CD14-positive monocyte (primary cell): ENCODE data around the gene KIF21A. TPM values are rescaled to one million over a fixed set of nuclear protein-coding genes. Genes with fewer than 3 reads are reported as not detected.

ENCODE experiments used
- DNase-seq, 3 donors: peaks; one replicate each; pipeline ENCODE4 v3.0.0-alpha.2; 2011 to 2022
- H2AFZ ChIP-seq: 2 replicates; pipeline ENCODE4 v1.6.0; 2012; ENCODE audit warnings: mild to moderate bottlenecking, low read depth, low read length, inconsistent platforms; ENCODE audit not compliant: insufficient read depth, poor library complexity, severe bottlenecking
- H3K27ac ChIP-seq, 2 donors: 1 replicate in 1 of 2; 2 replicates in 1 of 2; pipeline ENCODE4 v1.5.1; 2012 to 2013; ENCODE audit warnings: low read length in 2 of 2, control low read depth in 1 of 2, inconsistent platforms in 1 of 2, low read depth in 1 of 2, mild to moderate bottlenecking in 1 of 2
- H3K27me3 ChIP-seq, 2 donors: one replicate each; pipeline versions ENCODE4 v1.6.0 to v1.6.1; 2011 to 2013; ENCODE audit warnings: low read length in 2 of 2; ENCODE audit not compliant: control insufficient read depth in 2 of 2, insufficient read depth in 2 of 2
- H3K36me3 ChIP-seq, 2 donors: replicated peaks in 1 of 2; 1 replicate in 1 of 2; 2 replicates in 1 of 2; pipeline versions ENCODE4 v1.5.1 to v1.6.1; 2012 to 2013; ENCODE audit warnings: low read length in 2 of 2, control low read depth in 1 of 2, inconsistent platforms in 1 of 2, mild to moderate bottlenecking in 1 of 2; ENCODE audit not compliant: insufficient read depth in 2 of 2, control insufficient read depth in 1 of 2
- H3K4me1 ChIP-seq, 2 donors: 1 replicate in 1 of 2; 2 replicates in 1 of 2; pipeline versions ENCODE4 v1.5.1 to v1.6.1; 2012 to 2013; ENCODE audit warnings: low read length in 2 of 2, control low read depth in 1 of 2, inconsistent platforms in 1 of 2, mild to moderate bottlenecking in 1 of 2, moderate library complexity in 1 of 2; ENCODE audit not compliant: insufficient read depth in 2 of 2, control insufficient read depth in 1 of 2
- H3K4me2 ChIP-seq: replicated peaks from 2 replicates; pipeline ENCODE3; 2012; ENCODE audit warnings: low read length, moderate library complexity, mild to moderate bottlenecking; ENCODE audit not compliant: poor library complexity, severe bottlenecking; ENCODE audit errors: extremely low read depth
- H3K4me3 ChIP-seq, 3 experiments: fragments of 200-600 bp in 1 of 3; sonication (generic) in 1 of 3; replicated peaks in 1 of 3; 1 replicate in 2 of 3; 2 replicates in 1 of 3; pipeline ENCODE4 v1.5.1; 2011 to 2013; ENCODE audit warnings: low read length in 3 of 3, mild to moderate bottlenecking in 3 of 3, control low read depth in 2 of 3, low read depth in 2 of 3, inconsistent platforms in 1 of 3, moderate library complexity in 1 of 3
- H3K79me2 ChIP-seq: 2 replicates; pipeline ENCODE4 v1.6.0; 2012; ENCODE audit warnings: mild to moderate bottlenecking, control low read depth, inconsistent platforms, low read length, moderate library complexity; ENCODE audit not compliant: insufficient read depth
- H3K9ac ChIP-seq: 2 replicates; pipeline ENCODE4 v1.6.0; 2017; ENCODE audit warnings: low read length, mild to moderate bottlenecking; ENCODE audit not compliant: insufficient read depth, poor library complexity, severe bottlenecking
- H3K9me3 ChIP-seq, 2 donors: replicated peaks in 1 of 2; 1 replicate in 1 of 2; 2 replicates in 1 of 2; pipeline versions ENCODE4 v1.5.1 to v1.6.1; 2012 to 2013; ENCODE audit warnings: low read length in 2 of 2, control low read depth in 1 of 2; ENCODE audit not compliant: control insufficient read depth in 1 of 2, insufficient read depth in 1 of 2
- H4K20me1 ChIP-seq: 2 replicates; pipeline ENCODE4 v1.6.0; 2012; ENCODE audit warnings: mild to moderate bottlenecking, low read length, control low read depth, moderate library complexity; ENCODE audit not compliant: insufficient read depth
- H3K27ac Mint-ChIP-seq, 7 donors: one replicate each; pipeline ENCODE4 v1.8.0; 2020; ENCODE audit warnings: mild to moderate bottlenecking in 7 of 7, mixed read lengths in 7 of 7, moderate library complexity in 6 of 7, inconsistent platforms in 2 of 7
- H3K27me3 Mint-ChIP-seq, 3 donors: one replicate each; pipeline ENCODE4 v1.8.0; 2021 to 2022; ENCODE audit warnings: low read depth in 3 of 3, mild to moderate bottlenecking in 3 of 3, mixed read lengths in 3 of 3, moderate library complexity in 3 of 3, inconsistent platforms in 1 of 3
- H3K36me3 Mint-ChIP-seq, 2 donors: one replicate each; pipeline ENCODE4 v1.8.0; 2020; ENCODE audit warnings: mixed read lengths in 2 of 2, inconsistent platforms in 1 of 2, mild to moderate bottlenecking in 1 of 2
- H3K4me1 Mint-ChIP-seq: one replicate; pipeline ENCODE4 v1.8.0; 2020; ENCODE audit warnings: mild to moderate bottlenecking, mixed read lengths
- H3K4me3 Mint-ChIP-seq, 2 donors: one replicate each; pipeline ENCODE4 v1.8.0; 2020; ENCODE audit warnings: mild to moderate bottlenecking in 2 of 2, mixed read lengths in 2 of 2, moderate library complexity in 1 of 2
- H3K9me3 Mint-ChIP-seq, 7 donors: one replicate each; pipeline ENCODE4 v1.8.0; 2020 to 2022; ENCODE audit warnings: mixed read lengths in 7 of 7, mild to moderate bottlenecking in 6 of 7, moderate library complexity in 6 of 7, inconsistent platforms in 2 of 7
- CTCF ChIP-seq: fragments of 200-600 bp; IDR thresholded peaks from one replicate; pipeline ENCODE4 v1.8.0; 2022; ENCODE audit warnings: antibody characterized with exemption, mild to moderate bottlenecking
- WGBS: methylation state at CpG from one replicate; pipeline ENCODE4 v1.1.5; 2013; ENCODE audit warnings: missing lambda C conversion rate; ENCODE audit not compliant: insufficient coverage; 5-methylcytosine and 5-hydroxymethylcytosine counted together
- intact Hi-C, 2 donors: fragments of 100-400 bp; cut with micrococcal nuclease; formaldehyde crosslinking; loops; one replicate each; pipeline versions ENCODE4 v1.15.0 to v1.15.1; 2023
- polyA plus RNA-seq, 3 donors: library from polyadenylated mRNA; depleted of rRNA in 1 of 3; unstranded in 2 of 3; stranded (reverse) in 1 of 3; fragments of 300-500 nt in 2 of 3; fragments of >200 nt in 1 of 3; fragmentation: Illumina TruSeq in 2 of 3; gene quantifications; 1 replicate in 2 of 3; 2 replicates in 1 of 3; pipeline ENCODE4 v1.2.3, GENCODE V29; 2012 to 2021

Gene KIF21A
- polyA plus RNA-seq, 3 donors, result 0.03 to 0.05 TPM; not detected in 1

- no CpG with 5 or more reads among the region's 2 CpGs for WGBS
- Histone ChIP-seq H4K20me1 (no peaks in the 10 kb centered on the region), H3K9ac (no peak overlapping the region), H3K36me3 (no peaks in the 10 kb centered on the region), H3K27me3 (no peaks in the 10 kb centered on the region), H3K4me1 (no peaks in the 10 kb centered on the region), H3K4me3 (no peak overlapping the region), H2AFZ (no peak overlapping the region), H3K4me2 (no peak overlapping the region), H3K79me2 (no peaks in the 10 kb centered on the region), H3K9me3 (no peaks in the 10 kb centered on the region), H3K27ac (no peak overlapping the region)
- Mint-ChIP-seq H3K36me3 (no peaks in the 10 kb centered on the region), H3K27ac (no peak overlapping the region), H3K27me3 (peaks cover 0 to 3% (median 1%) of the 10 kb centered on the region in 3 donors), H3K4me3 (no peak overlapping the region), H3K4me1 (peaks cover 4% of the 10 kb centered on the region), H3K9me3 (peaks cover 0 to 6% (median 0%) of the 10 kb centered on the region in 7 donors)
- no peak for DNase-seq
- no peak for TF ChIP-seq CTCF
- intact Hi-C loops, result no loop called here
Measured at GRCh38 chr12:39294715-39295114, 148.2 kb downstream of the KIF21A start.

- Histone ChIP-seq H3K36me3 (no peaks in the 10 kb centered on the region), H3K27ac (no peak overlapping the region), H3K79me2 (no peaks in the 10 kb centered on the region), H3K27me3 (no peaks in the 10 kb centered on the region), H4K20me1 (no peaks in the 10 kb centered on the region), H3K9me3 (no peaks in the 10 kb centered on the region), H2AFZ (no peak overlapping the region), H3K4me1 (no peaks in the 10 kb centered on the region), H3K9ac (no peak overlapping the region), H3K4me2 (no peak overlapping the region), H3K4me3 (no peak overlapping the region)
- no CpG with 5 or more reads among the region's 1 CpG for WGBS
- H3K36me3 Mint-ChIP-seq, result no peaks in the 10 kb centered on the region
- intact Hi-C loops, result no loop called here
- TF ChIP-seq CTCF, result no peak
- peaks cover 0 to 3% (median 1%) of the 10 kb centered on the region in 3 donors for H3K27me3 Mint-ChIP-seq
- peaks cover 0 to 3% (median 0%) of the 10 kb centered on the region in 7 donors for H3K9me3 Mint-ChIP-seq
- DNase-seq, result no peak
- H3K4me3 Mint-ChIP-seq, result no peak overlapping the region
- H3K27ac Mint-ChIP-seq, result no peak overlapping the region
- H3K4me1 Mint-ChIP-seq, result peaks cover 6% of the 10 kb centered on the region
Measured at GRCh38 chr12:39292125-39292630, 150.7 kb downstream of the KIF21A start.
